Left cardiac atrium (tissue), 4 donors: ENCODE data around the gene EVI2A. TPM values are rescaled to one million over a fixed set of nuclear protein-coding genes. Genes with fewer than 3 reads are reported as not detected.
A peak's percentile ranks its signal among the peaks of the same experiment; 100 is the strongest.
"Not testable (repeated sequence)": the region's sequence is repeated elsewhere in the genome, so short reads cannot be mapped to it uniquely, and the experiment has no call there.

Source experiments
- ATAC-seq, 2 donors: fragments of 200-7000 bp; cut with Tn5 transposase; one replicate each; pipeline ENCODE4 v1.9.1; 2020; ENCODE audit warnings: mild to moderate bottlenecking in 2 of 2, moderate library complexity in 2 of 2
- DNase-seq: peaks from one replicate; pipeline ENCODE4 v3.0.0-alpha.2; 2020
- intact Hi-C, 2 donors: fragments of 100-400 bp; cut with DNase I; formaldehyde crosslinking; loops; one replicate each; pipeline versions ENCODE4 v1.14.1 to v1.15.1; 2022 to 2023
- total RNA-seq, 2 donors: library from RNA; stranded (reverse); fragmentation: NEBNext Ultra II Directional; extraction: Animal tissue kit (Norgen Biotek cat#: 25700); gene quantifications; one replicate each; pipeline ENCODE4 v1.2.1, GENCODE V29; 2021
- donor health status: DM: no; HTN: yes; CAD: no.
- donor health status: DM: no; HTN: yes; CAD: no; lungs with severe emphysema.
- donor health status: DM: yes; HTN: yes; CAD: no.
- donor health status: Dilated cardiomyopathy.

The EVI2A gene
- total RNA-seq, 2 donors from 2014 or later: 1.9 to 5.9 TPM

GRCh38 chr17:31314782-31315100 is 6.7 kb downstream of the EVI2A start:
- no peak for ATAC-seq
- DNase-seq: no peak
- intact Hi-C loops: no loop called here

GRCh38 chr17:31313982-31314781 is 7.2 kb downstream of the EVI2A start, which contains the start of gene EVI2B:
TSS of gene EVI2B (minus strand) at chr17:31314054. CDS start at chr17:31305609, 8,445 bp downstream.
- intact Hi-C loops: no loop called here
- no peak for DNase-seq
- peak in 1 of 2 donors; percentile 45 for ATAC-seq

GRCh38 chr17:31312223-31312622 is 9.2 kb downstream of the EVI2A start:
- intact Hi-C loops, DNase-seq, ATAC-seq: not testable (repeated sequence)

- DNase-seq (no peak), ATAC-seq (no peak)
- intact Hi-C loops: no loop called here
Measured at GRCh38 chr17:31311526-31311925, 9.9 kb downstream of the EVI2A start.

GRCh38 chr17:31310886-31311285 is 10.5 kb downstream of the EVI2A start:
- ATAC-seq (no peak), DNase-seq (no peak)
- intact Hi-C loops: no loop called here

- intact Hi-C loops: no loop called here
- DNase-seq: no peak
- ATAC-seq: no peak
Measured at GRCh38 chr17:31310260-31310659, 11.2 kb downstream of the EVI2A start.

GRCh38 chr17:31309556-31309955 is 11.9 kb downstream of the EVI2A start:
- DNase-seq: no peak
- peak in 1 of 2 donors; percentile 54 for ATAC-seq
- intact Hi-C loops: no loop called here

GRCh38 chr17:31308372-31309334 is 12.8 kb downstream of the EVI2A start:
- DNase-seq (no peak), ATAC-seq (peak in 1 of 2 donors; percentile 47)
- intact Hi-C loops: no loop called here

- no peak for ATAC-seq
- DNase-seq: no peak
- intact Hi-C loops: no loop called here
Measured at GRCh38 chr17:31307640-31308039, 13.8 kb downstream of the EVI2A start.

- intact Hi-C loops: no loop called here
- no peak for DNase-seq
- ATAC-seq: no peak
Measured at GRCh38 chr17:31299624-31300023, 21.8 kb downstream of the EVI2A start.

GRCh38 chr17:31297090-31297489 is 24.3 kb downstream of the EVI2A start, which contains the start of gene OMG:
TSS of gene OMG (minus strand) at chr17:31297239. CDS start at chr17:31296331, 908 bp downstream.
- intact Hi-C loops: no loop called here
- no peak for DNase-seq
- no peak for ATAC-seq

GRCh38 chr17:31296142-31296541 is 25.3 kb downstream of the EVI2A start:
- no peak for ATAC-seq
- intact Hi-C loops: no loop called here
- no peak for DNase-seq

- ATAC-seq: no peak
- no peak for DNase-seq
- intact Hi-C loops: no loop called here
Measured at GRCh38 chr17:31295489-31295871, 25.9 kb downstream of the EVI2A start.

GRCh38 chr17:31294820-31295488 is 26.5 kb downstream of the EVI2A start:
- intact Hi-C loops: no loop called here
- ATAC-seq (no peak), DNase-seq (no peak)

- DNase-seq (no peak), ATAC-seq (no peak)
- intact Hi-C loops: no loop called here
Measured at GRCh38 chr17:31294231-31294630, 27.2 kb downstream of the EVI2A start.

- DNase-seq: no peak
- no peak for ATAC-seq
- intact Hi-C loops: no loop called here
Measured at GRCh38 chr17:31293581-31293980, 27.8 kb downstream of the EVI2A start.

- DNase-seq (no peak), ATAC-seq (no peak)
- intact Hi-C loops: no loop called here
Measured at GRCh38 chr17:31291820-31292219, 29.6 kb downstream of the EVI2A start.

GRCh38 chr17:31289790-31290189 is 31.6 kb downstream of the EVI2A start:
- ATAC-seq: no peak
- intact Hi-C loops: no loop called here
- DNase-seq: no peak

- intact Hi-C loops, ATAC-seq, DNase-seq: not testable (repeated sequence)
Measured at GRCh38 chr17:31287932-31288331, 33.5 kb downstream of the EVI2A start.

GRCh38 chr17:31286587-31286986 is 34.8 kb downstream of the EVI2A start:
- ATAC-seq: no peak
- DNase-seq: no peak
- intact Hi-C loops: no loop called here
